Neutrophil (primary cell): ENCODE results near the gene RAB6B.

Source experiments
- H3K27ac ChIP-seq: fragments of 200-600 bp; sonication (generic); 2 replicates; pipeline ENCODE4 v1.5.1; 2016; ENCODE audit warnings: mild to moderate bottlenecking, moderate library complexity
- H3K27me3 ChIP-seq: fragments of 200-600 bp; sonication (generic); 2 replicates; pipeline ENCODE4 v1.6.0; 2016; ENCODE audit warnings: mild to moderate bottlenecking
- H3K36me3 ChIP-seq: fragments of 200-600 bp; sonication (generic); 2 replicates; pipeline ENCODE4 v1.5.1; 2017
- H3K4me1 ChIP-seq, 2 experiments: fragments of 200-600 bp in 1 of 2; sonication (generic) in 1 of 2; 1 replicate in 1 of 2; 2 replicates in 1 of 2; pipeline versions ENCODE4 v1.5.1 to v1.6.1; 2013 to 2016; ENCODE audit warnings: low read depth in 1 of 2, low read length in 1 of 2, mild to moderate bottlenecking in 1 of 2, moderate library complexity in 1 of 2; ENCODE audit not compliant: control insufficient read depth in 1 of 2, insufficient read depth in 1 of 2
- H3K4me3 ChIP-seq, 2 experiments: fragments of 200-600 bp in 1 of 2; sonication (generic) in 1 of 2; 1 replicate in 1 of 2; 2 replicates in 1 of 2; pipeline ENCODE4 v1.5.1; 2013 to 2016; ENCODE audit warnings: low read depth in 1 of 2, low read length in 1 of 2, mild to moderate bottlenecking in 1 of 2, moderate library complexity in 1 of 2
- H3K9me3 ChIP-seq: fragments of 200-600 bp; sonication (generic); 2 replicates; pipeline ENCODE4 v1.5.1; 2016
- CTCF ChIP-seq: fragments of 200-600 bp; sonication (generic); IDR thresholded peaks from 2 replicates; pipeline ENCODE4 v1.5.1; 2016; ENCODE audit warnings: antibody characterized with exemption

Gene RAB6B

GRCh38 chr3:133833880-133834620 lies 61.6 kb downstream of the RAB6B start:
- no peak for TF ChIP-seq CTCF
- H3K4me1 ChIP-seq: no peaks in the 10 kb centered on the region
- H3K36me3 ChIP-seq: no peaks in the 10 kb centered on the region
- no peaks in the 10 kb centered on the region for H3K9me3 ChIP-seq
- no peak overlapping the region for H3K4me3 ChIP-seq
- H3K27me3 ChIP-seq: no peaks in the 10 kb centered on the region
- H3K27ac ChIP-seq: no peak overlapping the region

GRCh38 chr3:133833267-133833666 lies 62.4 kb downstream of the RAB6B start:
- Histone ChIP-seq H3K27me3 (no peaks in the 10 kb centered on the region), H3K27ac (no peak overlapping the region), H3K9me3 (no peaks in the 10 kb centered on the region), H3K36me3 (no peaks in the 10 kb centered on the region), H3K4me1 (no peaks in the 10 kb centered on the region), H3K4me3 (no peak overlapping the region)
- no peak for TF ChIP-seq CTCF

- Histone ChIP-seq H3K9me3 (no peaks in the 10 kb centered on the region), H3K4me3 (no peak overlapping the region), H3K4me1 (no peaks in the 10 kb centered on the region), H3K36me3 (no peaks in the 10 kb centered on the region), H3K27me3 (no peaks in the 10 kb centered on the region), H3K27ac (no peak overlapping the region)
- TF ChIP-seq CTCF: no peak
Observed at GRCh38 chr3:133832802-133833144, 62.9 kb downstream of the RAB6B start.

- no peak overlapping the region for H3K27ac ChIP-seq
- no peaks in the 10 kb centered on the region for H3K27me3 ChIP-seq
- H3K36me3 ChIP-seq: no peaks in the 10 kb centered on the region
- H3K4me3 ChIP-seq: no peak overlapping the region
- no peaks in the 10 kb centered on the region for H3K9me3 ChIP-seq
- no peaks in the 10 kb centered on the region for H3K4me1 ChIP-seq
- no peak for TF ChIP-seq CTCF
Observed at GRCh38 chr3:133831966-133832801, 63.5 kb downstream of the RAB6B start.

GRCh38 chr3:133830071-133830470 lies 65.6 kb downstream of the RAB6B start:
- Histone ChIP-seq H3K4me1 (no peaks in the 10 kb centered on the region), H3K9me3 (no peaks in the 10 kb centered on the region), H3K27ac (no peak overlapping the region), H3K36me3 (no peaks in the 10 kb centered on the region), H3K4me3 (no peak overlapping the region), H3K27me3 (no peaks in the 10 kb centered on the region)
- no peak for TF ChIP-seq CTCF
